AG09319 (cell line): ENCODE data around the gene NHEJ1.

Experiments used
- DNase-seq: peaks from one replicate; pipeline ENCODE4 v3.0.0-alpha.2; 2010; ENCODE audit warnings: low read depth; ENCODE audit errors: extremely low read depth
- CTCF ChIP-seq: IDR thresholded peaks from 2 replicates; pipeline ENCODE4 v1.5.1; 2011; ENCODE audit warnings: low read depth, mild to moderate bottlenecking, inconsistent platforms, low read length, moderate library complexity

NHEJ1 gene

DNA sequence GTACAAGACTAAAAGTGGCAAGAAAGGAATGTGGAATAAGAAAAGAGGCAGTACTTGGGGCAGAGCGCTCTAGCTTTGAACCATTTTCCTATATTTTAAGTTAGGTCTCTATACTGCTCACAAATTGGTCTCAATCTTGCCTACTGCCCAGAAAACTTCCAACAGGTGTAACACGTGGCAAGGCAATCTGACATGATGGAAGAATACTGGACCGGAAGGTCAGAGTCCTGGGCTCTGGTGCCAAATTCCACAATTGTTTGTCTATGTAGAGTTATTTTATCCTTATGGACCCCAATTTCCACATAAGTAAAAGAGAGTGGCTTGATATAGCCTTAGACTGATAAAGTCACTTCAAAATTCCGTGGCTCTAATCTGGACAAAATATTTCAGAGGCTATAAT lies 28.9 kb downstream of the NHEJ1 start:
- TF ChIP-seq CTCF: no peak
- no peak for DNase-seq

- DNase-seq: no peak
- no peak for TF ChIP-seq CTCF
Observed at GRCh38 chr2:219131327-219131726, 29.3 kb downstream of the NHEJ1 start.

DNA sequence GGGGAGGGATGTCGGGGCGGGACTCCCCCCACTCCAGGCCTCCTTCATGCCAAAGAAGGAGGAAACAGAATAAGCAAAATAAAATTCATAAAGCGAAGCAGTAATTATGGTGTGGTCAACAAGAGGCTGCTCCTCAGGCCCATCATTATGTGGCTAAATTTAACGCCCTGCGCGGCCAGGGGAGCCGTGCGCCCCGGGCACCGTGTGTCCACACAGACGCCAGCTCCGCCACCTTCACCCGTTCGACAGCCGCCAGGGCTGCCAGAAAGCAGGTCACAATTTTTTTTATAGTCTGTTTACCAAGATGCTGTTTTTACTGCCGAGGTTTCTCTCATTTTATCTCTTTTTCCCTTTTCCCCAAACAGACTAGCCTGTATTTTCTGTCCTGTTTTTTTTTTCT lies 31.0 kb downstream of the NHEJ1 start:
- no peak for DNase-seq
- TF ChIP-seq CTCF: no peak

DNA sequence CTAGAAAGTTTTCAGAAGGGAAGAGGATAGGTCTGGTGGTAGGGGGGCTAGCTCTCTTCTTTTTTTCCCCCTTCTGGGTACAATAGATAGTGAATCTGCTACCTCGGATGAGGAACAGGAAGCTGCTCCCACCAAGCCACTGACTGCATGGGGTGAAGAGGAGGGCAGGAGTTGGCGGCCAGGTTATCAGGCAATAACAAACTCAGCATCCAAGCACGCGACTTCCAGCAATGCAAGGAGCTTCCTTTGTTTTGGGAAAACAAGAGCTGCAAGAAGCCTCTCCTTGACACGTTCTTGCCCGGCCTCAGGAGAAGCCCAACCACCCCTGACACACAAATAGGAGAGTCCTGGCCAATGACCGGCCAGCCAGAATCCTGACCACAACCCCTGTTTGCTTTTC lies 32.2 kb downstream of the NHEJ1 start:
- no peak for TF ChIP-seq CTCF
- DNase-seq: no peak

DNA sequence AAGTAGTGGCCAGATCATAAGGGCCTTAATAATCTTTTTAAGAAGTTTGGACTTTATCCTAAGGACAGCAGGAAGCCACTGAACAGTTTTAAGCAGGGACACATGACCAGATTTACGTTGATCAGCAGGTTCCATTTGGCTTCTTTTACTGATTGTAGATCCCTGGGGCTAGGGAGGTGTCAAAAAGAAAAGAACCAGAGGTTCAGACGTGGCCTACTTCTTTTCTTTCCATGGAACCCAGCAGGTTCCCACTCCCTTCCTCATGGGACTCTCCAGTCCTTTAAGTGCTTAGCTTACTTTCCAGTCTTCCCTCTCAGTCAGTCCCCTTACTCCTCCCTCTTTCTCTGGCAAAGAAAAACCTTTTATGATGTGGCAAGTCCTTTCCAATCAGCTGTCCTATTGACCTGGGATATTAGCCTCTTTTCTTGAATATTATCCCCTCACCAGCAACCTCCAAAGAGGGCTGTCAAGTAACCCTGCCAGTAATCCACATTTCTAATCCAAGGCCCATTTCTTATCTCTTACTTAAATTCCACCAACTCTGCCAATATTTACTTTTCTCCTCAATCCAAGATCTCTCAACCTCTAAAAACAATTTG lies 33.5 kb downstream of the NHEJ1 start:
- no peak for DNase-seq
- TF ChIP-seq CTCF: no peak

- no peak for DNase-seq
- no peak for TF ChIP-seq CTCF
Observed at GRCh38 chr2:219126555-219126954, 34.1 kb downstream of the NHEJ1 start.

- TF ChIP-seq CTCF: no peak
Observed at GRCh38 chr2:219125886-219126270, 34.7 kb downstream of the NHEJ1 start.

More at GRCh38 chr2:219125886-219126270, 34.7 kb downstream of the NHEJ1 start:
- DNase-seq: no peak
